Uterus (tissue), 4 donors: Measurements from ENCODE around the gene SGIP1. TPM values are rescaled to one million over a fixed set of nuclear protein-coding genes. Genes with fewer than 3 reads are reported as not detected.

Experiments used
- DNase-seq, 2 donors: peaks; one replicate each; pipeline ENCODE4 v3.0.0-alpha.2; 2019 to 2020
- H3K27ac ChIP-seq, 2 donors: fragments of 200-600 bp; sonication (generic); 1 replicate in 1 of 2; 2 replicates in 1 of 2; pipeline ENCODE4 v1.5.1; 2016 to 2018
- H3K27me3 ChIP-seq, 2 donors: fragments of 200-600 bp; sonication (generic); one replicate each; pipeline ENCODE4 v1.5.1; 2018 to 2019; ENCODE audit warnings: control low read depth in 1 of 2
- H3K36me3 ChIP-seq, 2 donors: fragments of 200-600 bp; sonication (generic); one replicate each; pipeline ENCODE4 v1.5.1; 2019; ENCODE audit warnings: control low read depth in 1 of 2
- H3K4me1 ChIP-seq, 2 donors: fragments of 200-600 bp; sonication (generic); one replicate each; pipeline ENCODE4 v1.5.1; 2018 to 2019; ENCODE audit warnings: control low read depth in 1 of 2
- H3K4me3 ChIP-seq, 2 donors: fragments of 200-600 bp; sonication (generic); 1 replicate in 1 of 2; 2 replicates in 1 of 2; pipeline ENCODE4 v1.5.1; 2018 to 2019; ENCODE audit warnings: mild to moderate bottlenecking in 1 of 2
- H3K9me3 ChIP-seq, 2 donors: fragments of 200-600 bp; sonication (generic); one replicate each; pipeline ENCODE4 v1.5.1; 2019; ENCODE audit warnings: control low read depth in 1 of 2
- POLR2A ChIP-seq, 2 donors: fragments of 450-650 bp; IDR thresholded peaks; one replicate each; pipeline ENCODE4 v1.6.1; 2016; ENCODE audit warnings: antibody characterized with exemption in 2 of 2, mild to moderate bottlenecking in 1 of 2, moderate library complexity in 1 of 2
- intact Hi-C: fragments of 100-400 bp; cut with DNase I; formaldehyde crosslinking; loops from one replicate; pipeline ENCODE4 v1.15.1; 2023; ENCODE audit warnings: low total_unique reads
- total RNA-seq, 4 donors: library from RNA; depleted of rRNA in 3 of 4; stranded (reverse); fragments of >200 nt in 3 of 4; gene quantifications; one replicate each; pipeline versions ENCODE4 v1.1.0 to v1.2.4, GENCODE V29; 2014 to 2023
- TF ChIP-seq, protein P1 (sequence below), 4 experiments: fragments of 200-600 bp in 2 of 4; fragments of 450-650 bp in 2 of 4; sonication (generic) in 2 of 4; IDR thresholded peaks; one replicate each; pipeline ENCODE4 v1.5.1; 2016 to 2019; ENCODE audit warnings: antibody characterized with exemption in 4 of 4, mild to moderate bottlenecking in 2 of 4, moderate library complexity in 1 of 4
- donor health status: DM: yes; HTN: yes; CAD: no.

SGIP1 gene
- total RNA-seq, 4 donors from 2014 or later, result 2.8 to 23.0 (median 6.4) TPM

DNA sequence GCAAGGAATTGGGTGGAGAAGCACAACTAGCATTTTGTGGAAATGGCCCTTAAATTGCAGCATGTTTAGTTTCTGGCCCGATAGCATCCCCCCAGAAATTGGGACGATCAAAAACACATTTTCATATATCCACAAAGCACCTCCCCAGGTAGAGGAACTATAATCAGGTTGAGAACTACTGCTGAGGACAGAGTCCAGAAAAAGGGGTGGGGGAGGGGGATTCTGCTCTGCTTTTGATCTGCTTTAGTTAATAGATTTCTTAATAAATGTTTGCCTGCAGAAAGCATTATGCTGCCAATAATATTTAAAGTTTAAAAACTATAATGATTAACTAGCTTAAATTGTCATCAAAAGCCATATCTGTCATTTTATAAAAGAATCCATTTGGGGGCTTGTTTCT lies 203.9 kb downstream of the SGIP1 start:
- Histone ChIP-seq H3K27me3 (no peaks in the 10 kb centered on the region), H3K36me3 (no peaks in the 10 kb centered on the region), H3K4me1 (no peaks in the 10 kb centered on the region), H3K27ac (no peak overlapping the region), H3K9me3 (no peaks in the 10 kb centered on the region), H3K4me3 (no peak overlapping the region)
- TF ChIP-seq, protein P1, sequence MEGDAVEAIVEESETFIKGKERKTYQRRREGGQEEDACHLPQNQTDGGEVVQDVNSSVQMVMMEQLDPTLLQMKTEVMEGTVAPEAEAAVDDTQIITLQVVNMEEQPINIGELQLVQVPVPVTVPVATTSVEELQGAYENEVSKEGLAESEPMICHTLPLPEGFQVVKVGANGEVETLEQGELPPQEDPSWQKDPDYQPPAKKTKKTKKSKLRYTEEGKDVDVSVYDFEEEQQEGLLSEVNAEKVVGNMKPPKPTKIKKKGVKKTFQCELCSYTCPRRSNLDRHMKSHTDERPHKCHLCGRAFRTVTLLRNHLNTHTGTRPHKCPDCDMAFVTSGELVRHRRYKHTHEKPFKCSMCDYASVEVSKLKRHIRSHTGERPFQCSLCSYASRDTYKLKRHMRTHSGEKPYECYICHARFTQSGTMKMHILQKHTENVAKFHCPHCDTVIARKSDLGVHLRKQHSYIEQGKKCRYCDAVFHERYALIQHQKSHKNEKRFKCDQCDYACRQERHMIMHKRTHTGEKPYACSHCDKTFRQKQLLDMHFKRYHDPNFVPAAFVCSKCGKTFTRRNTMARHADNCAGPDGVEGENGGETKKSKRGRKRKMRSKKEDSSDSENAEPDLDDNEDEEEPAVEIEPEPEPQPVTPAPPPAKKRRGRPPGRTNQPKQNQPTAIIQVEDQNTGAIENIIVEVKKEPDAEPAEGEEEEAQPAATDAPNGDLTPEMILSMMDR (IDR thresholded peaks at IDR 0.05), result no peak
- intact Hi-C loops, result no loop called here
- DNase-seq, result no peak

DNA sequence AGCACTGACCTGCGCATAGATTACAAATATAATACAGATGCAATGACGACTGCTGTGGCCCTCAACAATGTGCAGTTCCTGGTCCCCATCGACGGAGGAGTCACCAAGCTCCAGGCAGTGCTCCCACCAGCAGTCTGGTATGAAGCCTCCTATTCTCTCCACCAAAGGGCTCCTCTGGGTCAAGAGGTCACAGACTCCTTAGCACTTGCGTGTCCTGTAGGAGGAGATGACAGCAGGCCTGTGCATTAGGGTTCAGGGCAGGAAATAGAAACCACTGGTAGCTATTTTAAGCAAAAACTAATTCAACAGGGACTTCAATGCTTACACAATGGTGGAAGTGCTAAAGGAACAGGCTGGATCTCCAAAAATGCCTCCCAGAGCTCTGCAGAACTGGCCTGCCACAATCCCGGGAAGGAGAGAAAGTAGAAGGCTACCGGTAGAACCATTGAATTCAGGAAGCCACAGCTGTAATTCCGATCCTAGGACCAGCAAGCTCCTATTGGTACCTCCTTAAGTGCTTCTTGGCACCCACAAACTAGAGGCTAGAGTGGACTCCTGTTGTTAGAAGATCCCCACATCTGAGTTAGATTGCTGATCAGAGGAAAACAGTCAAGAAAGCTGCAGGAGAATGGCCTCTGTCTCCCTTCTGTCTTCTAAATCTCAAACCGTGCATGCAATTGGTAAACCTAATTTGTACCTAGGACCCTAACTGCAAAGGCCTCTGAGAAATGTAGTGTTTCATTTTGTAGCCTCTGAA lies 205.6 kb downstream of the SGIP1 start:
- H3K4me1 ChIP-seq, result no peaks in the 10 kb centered on the region
- no peaks in the 10 kb centered on the region for H3K27me3 ChIP-seq
- H3K27ac ChIP-seq, result no peak overlapping the region
- intact Hi-C loops, result no loop called here
- H3K36me3 ChIP-seq, result no peaks in the 10 kb centered on the region
- DNase-seq, result no peak
- TF ChIP-seq, protein P1 (IDR thresholded peaks at IDR 0.05), result no peak
- TF ChIP-seq POLR2A (IDR thresholded peaks at IDR 0.05), result no peak
- no peak overlapping the region for H3K4me3 ChIP-seq
- no peaks in the 10 kb centered on the region for H3K9me3 ChIP-seq

DNA sequence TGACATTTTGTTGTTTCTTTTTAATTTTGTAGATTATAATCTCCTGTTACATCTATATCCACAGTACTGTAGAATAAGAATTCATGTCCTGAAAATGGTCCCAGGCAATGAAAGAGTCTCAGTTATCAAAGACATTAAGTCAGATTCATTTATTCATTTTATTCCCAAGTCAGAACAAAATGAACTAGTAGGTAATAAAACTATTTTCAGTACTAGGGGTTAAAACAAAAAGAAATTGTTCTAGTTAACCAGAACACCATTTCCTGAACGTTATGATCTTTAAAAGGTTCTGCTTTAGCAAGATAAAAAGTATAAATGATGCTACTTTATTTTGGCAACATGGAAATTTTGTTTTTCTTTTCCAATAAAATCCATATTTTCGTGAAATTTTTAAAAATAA lies 211.5 kb downstream of the SGIP1 start:
- no peaks in the 10 kb centered on the region for H3K36me3 ChIP-seq
- no peak for DNase-seq
- H3K9me3 ChIP-seq, result no peaks in the 10 kb centered on the region
- intact Hi-C loops, result no loop called here
- no peak overlapping the region for H3K4me3 ChIP-seq
- H3K4me1 ChIP-seq, result no peaks in the 10 kb centered on the region
- no peak overlapping the region for H3K27ac ChIP-seq
- no peaks in the 10 kb centered on the region for H3K27me3 ChIP-seq
- TF ChIP-seq, protein P1 (IDR thresholded peaks at IDR 0.05), result no peak
- no peak for TF ChIP-seq POLR2A (IDR thresholded peaks at IDR 0.05)

DNA sequence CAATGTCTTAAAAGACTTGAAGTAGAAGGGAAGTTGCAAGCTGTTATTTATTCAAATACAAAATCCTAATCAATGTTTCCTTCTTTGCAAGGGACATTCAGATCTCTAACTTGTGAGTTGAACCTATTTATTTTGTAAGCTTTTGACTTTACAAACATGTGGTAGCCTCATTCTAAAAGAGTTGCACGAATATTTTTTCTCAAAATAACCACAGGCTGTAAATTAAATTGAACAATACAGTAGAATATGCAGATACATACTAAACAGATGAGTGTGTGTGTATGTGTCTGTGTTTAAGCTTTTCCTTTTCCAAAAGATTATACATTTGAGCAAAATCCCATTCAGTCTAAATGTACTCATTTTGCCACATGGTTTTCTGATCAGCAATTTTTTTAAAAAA lies 213.5 kb downstream of the SGIP1 start:
- intact Hi-C loops, result no loop called here
- TF ChIP-seq POLR2A (IDR thresholded peaks at IDR 0.05), result no peak
- TF ChIP-seq, protein P1 (IDR thresholded peaks at IDR 0.05), result no peak
- H3K36me3 ChIP-seq, result no peaks in the 10 kb centered on the region

DNA sequence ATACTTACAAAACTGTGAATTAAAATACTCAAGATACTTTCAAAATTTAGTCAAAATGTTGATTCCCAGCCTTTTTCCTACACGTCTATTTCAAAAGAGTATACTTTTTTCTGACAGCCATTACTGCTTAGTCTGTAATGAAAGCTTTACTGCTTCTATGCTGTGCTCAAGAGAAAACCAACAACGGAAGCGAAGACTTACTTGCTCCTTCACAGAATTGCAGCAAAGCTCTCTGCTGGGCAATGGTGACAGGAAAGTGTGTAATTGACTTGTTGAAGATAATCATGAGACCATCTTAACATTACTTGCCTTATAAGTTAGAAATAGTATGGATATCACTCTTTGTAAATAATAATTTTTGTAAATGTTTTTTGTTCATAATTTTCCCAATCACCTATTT lies 216.6 kb downstream of the SGIP1 start:
- Histone ChIP-seq H3K9me3 (no peaks in the 10 kb centered on the region), H3K27ac (no peak overlapping the region), H3K27me3 (no peaks in the 10 kb centered on the region), H3K4me1 (no peaks in the 10 kb centered on the region), H3K4me3 (no peak overlapping the region), H3K36me3 (no peaks in the 10 kb centered on the region)
- no peak for DNase-seq
- intact Hi-C loops, result no loop called here
- no peak for TF ChIP-seq POLR2A (IDR thresholded peaks at IDR 0.05)
- TF ChIP-seq, protein P1 (IDR thresholded peaks at IDR 0.05), result no peak

More for the DNA sequence above, 213.5 kb downstream of the SGIP1 start:
- H3K4me3 ChIP-seq, result no peak overlapping the region
- H3K9me3 ChIP-seq, result no peaks in the 10 kb centered on the region
- H3K4me1 ChIP-seq, result no peaks in the 10 kb centered on the region
- no peaks in the 10 kb centered on the region for H3K27me3 ChIP-seq
- DNase-seq, result no peak
- no peak overlapping the region for H3K27ac ChIP-seq
